Measurements from ENCODE around the gene DDX6. TPM values are rescaled to one million over a fixed set of nuclear protein-coding genes. Genes with fewer than 3 reads are reported as not detected.

DDX6 gene
- total and polyA plus RNA-seq, 2 of the 8 experiments (the other 6 are each of a cell fraction or from before 2014, with no cell fraction given): 29.8 to 181 TPM

- TF ChIP-seq TEAD4 (IDR thresholded peaks at IDR 0.05; ENCODE audit: low read depth, low read length) (no peak), EGR1 (IDR thresholded peaks at IDR 0.05; ENCODE audit: borderline replicate concordance, low read depth, low read length) (no peak), POU5F1 (IDR thresholded peaks at IDR 0.05; ENCODE audit: low read depth, low read length) (no peak), EP300 (IDR thresholded peaks at IDR 0.05; ENCODE audit: borderline replicate concordance in 1 of 2, low read depth in 2 of 2, low read length in 2 of 2) (no peak)
Measured at GRCh38 chr11:118706546-118706825, 84.5 kb downstream of the DDX6 start (continued).
